Kidney (tissue), 14 donors: ENCODE data around the gene ANKFY1. TPM values are rescaled to one million over a fixed set of nuclear protein-coding genes. Genes with fewer than 3 reads are reported as not detected.

ENCODE experiments used
- DNase-seq, 5 donors: peaks; one replicate each; pipeline ENCODE4 v3.0.0-alpha.2; 2013 to 2020
- FAIRE-seq: peaks from 2 replicates; lab custom pipeline; 2012; peaks lifted over from hg19 to GRCh38; lab: Jason Lieb, UNC
- H3K27ac ChIP-seq, 2 donors: one replicate each; pipeline ENCODE4 v1.7.0; 2013; ENCODE audit warnings: low read depth in 2 of 2, low read length in 2 of 2, inconsistent platforms in 1 of 2
- H3K27me3 ChIP-seq: one replicate; pipeline ENCODE4 v1.7.1; 2013; ENCODE audit warnings: low read length, inconsistent platforms; ENCODE audit not compliant: control insufficient read depth, insufficient read depth
- H3K36me3 ChIP-seq, 3 donors: one replicate each; pipeline versions ENCODE4 v1.7.0 to v1.7.1; 2013; ENCODE audit warnings: low read length in 3 of 3, control low read depth in 1 of 3, inconsistent platforms in 1 of 3; ENCODE audit not compliant: insufficient read depth in 3 of 3, control insufficient read depth in 2 of 3
- H3K4me1 ChIP-seq, 3 donors: one replicate each; pipeline versions ENCODE4 v1.7.0 to v1.7.1; 2013; ENCODE audit warnings: low read length in 3 of 3, inconsistent platforms in 1 of 3, low read depth in 1 of 3; ENCODE audit not compliant: control insufficient read depth in 2 of 3, insufficient read depth in 2 of 3
- H3K4me3 ChIP-seq, 3 donors: one replicate each; pipeline versions ENCODE4 v1.7.0 to v1.8.1; 2013; ENCODE audit warnings: low read length in 3 of 3, control low read depth in 1 of 3, inconsistent platforms in 1 of 3
- H3K9ac ChIP-seq, 3 donors: one replicate each; pipeline versions ENCODE4 v1.7.0 to v1.7.1; 2013; ENCODE audit warnings: low read length in 3 of 3, control low read depth in 1 of 3, inconsistent platforms in 1 of 3
- H3K9me3 ChIP-seq, 3 donors: one replicate each; pipeline versions ENCODE4 v1.7.0 to v1.7.1; 2013; ENCODE audit warnings: low read length in 3 of 3, control low read depth in 1 of 3, inconsistent platforms in 1 of 3; ENCODE audit not compliant: control insufficient read depth in 2 of 3, insufficient read depth in 1 of 3
- CTCF ChIP-seq: IDR thresholded peaks from 3 replicates; pipeline ENCODE4 v1.5.1; 2012; ENCODE audit warnings: mild to moderate bottlenecking, moderate library complexity, borderline replicate concordance; ENCODE audit not compliant: insufficient read depth; ENCODE audit errors: extremely low read depth
- intact Hi-C: fragments of 100-400 bp; cut with DNase I; formaldehyde crosslinking; loops from one replicate; pipeline ENCODE4 v1.11.1; 2022
- polyA plus RNA-seq: library from polyadenylated mRNA; stranded (reverse); fragments of 350-450 nt; fragmentation: Illumina TruSeq; extraction: RNeasy Lipid Tissue Mini Kit (QIAGEN cat#74804); gene quantifications from one replicate; pipeline ENCODE4 v1.2.3, GENCODE V29; 2014; ENCODE audit warnings: low read depth, low replicate concordance; ENCODE audit not compliant: insufficient read depth
- total RNA-seq: library from RNA; stranded (reverse); fragmentation: NEBNext Ultra II Directional; extraction: Animal tissue kit (Norgen Biotek cat#: 25700); gene quantifications from one replicate; pipeline ENCODE4 v1.2.1, GENCODE V29; 2021
- donor health status: control.
- donor health status: control.
- donor health status: control.
- donor health status: control.
- donor health status: control.
- donor health status: DM: yes; HTN: yes; CAD: no.
- donor health status: Normal renal cell carcinoma (clear cell type).

ANKFY1 gene
- total and polyA plus RNA-seq, 2 donors from 2014 or later, result 10.9 to 61.7 TPM

GRCh38 chr17:4270736-4271135 lies 7.0 kb upstream of the ANKFY1 start:
- no peak for DNase-seq
- no peak for TF ChIP-seq CTCF
- Histone ChIP-seq H3K36me3 (peaks cover 3 to 5% (median 4%) of the 10 kb centered on the region in 3 donors), H3K9ac (no peak overlapping the region), H3K27me3 (no peaks in the 10 kb centered on the region), H3K9me3 (no peaks in the 10 kb centered on the region), H3K27ac (no peak overlapping the region), H3K4me1 (no peaks in the 10 kb centered on the region), H3K4me3 (no peak overlapping the region)
- no peak for FAIRE-seq
- intact Hi-C loops, result no loop called here

GRCh38 chr17:4269915-4270314 lies 6.1 kb upstream of the ANKFY1 start:
- H3K36me3 ChIP-seq, result peaks cover 3 to 5% (median 4%) of the 10 kb centered on the region in 3 donors
- no peak for TF ChIP-seq CTCF
- FAIRE-seq (no peak), DNase-seq (no peak)
- intact Hi-C loops, result no loop called here
- no peaks in the 10 kb centered on the region for H3K4me1 ChIP-seq
- no peaks in the 10 kb centered on the region for H3K27me3 ChIP-seq
- no peaks in the 10 kb centered on the region for H3K9me3 ChIP-seq
- no peak overlapping the region for H3K27ac ChIP-seq
- no peak overlapping the region for H3K4me3 ChIP-seq
- no peak overlapping the region for H3K9ac ChIP-seq

GRCh38 chr17:4267402-4267801 lies 3.6 kb upstream of the ANKFY1 start:
- intact Hi-C loops, result no loop called here
- FAIRE-seq (no peak), DNase-seq (no peak)
- Histone ChIP-seq H3K4me1 (peaks cover 0 to 10% (median 3%) of the 10 kb centered on the region in 3 donors), H3K27me3 (no peaks in the 10 kb centered on the region), H3K9me3 (no peaks in the 10 kb centered on the region), H3K9ac (no peak overlapping the region), H3K27ac (no peak overlapping the region), H3K4me3 (no peak overlapping the region), H3K36me3 (peaks cover 3 to 5% (median 4%) of the 10 kb centered on the region in 3 donors)
- TF ChIP-seq CTCF, result no peak

- Histone ChIP-seq H3K9ac (no peak overlapping the region), H3K27me3 (no peaks in the 10 kb centered on the region), H3K4me1 (peaks cover 0 to 16% (median 3%) of the 10 kb centered on the region in 3 donors), H3K9me3 (no peaks in the 10 kb centered on the region), H3K36me3 (peaks cover 0 to 5% (median 4%) of the 10 kb centered on the region in 3 donors), H3K27ac (no peak overlapping the region), H3K4me3 (no peak overlapping the region)
- intact Hi-C loops, result no loop called here
- FAIRE-seq, result no peak
- DNase-seq, result no peak
- no peak for TF ChIP-seq CTCF
Observed at GRCh38 chr17:4266550-4266949, 2.8 kb upstream of the ANKFY1 start.
